K562 (cell line): Measurements from ENCODE around the gene ADM2. TPM values are rescaled to one million over a fixed set of nuclear protein-coding genes. Genes with fewer than 3 reads are reported as not detected.

Experiments
- HNRNPK ChIP-seq: fragments of 200-400 bp; formaldehyde crosslinking; IDR thresholded peaks from one replicate; pipeline ENCODE4 v1.6.1; 2018; ENCODE audit warnings: mild to moderate bottlenecking, low read depth, low read length; ENCODE audit not compliant: poor library complexity, severe bottlenecking
- SRF ChIP-seq, 2 experiments: fragments of 250-450, 450-650 bp in 1 of 2; sonication (Bioruptor Pico) in 1 of 2; sonication (generic) in 1 of 2; formaldehyde crosslinking; IDR thresholded peaks; 2 replicates each; pipeline versions ENCODE4 v1.5.0 to v1.5.1; 2020 to 2022; ENCODE audit warnings: mild to moderate bottlenecking in 1 of 2, missing genetic modification reagents in 1 of 2
- TAF1 ChIP-seq: IDR thresholded peaks from 2 replicates; pipeline ENCODE4 v1.6.1; 2011; ENCODE audit warnings: mild to moderate bottlenecking, low read length, moderate library complexity; ENCODE audit not compliant: insufficient read depth, control insufficient read depth, severe bottlenecking; ENCODE audit errors: extremely low read depth
- ZNF253 ChIP-seq: fragments of 250-450 bp; sonication (Bioruptor Pico); conservative IDR thresholded peaks from 2 replicates; pipeline ENCODE4 v1.6.1; 2021; ENCODE audit warnings: mild to moderate bottlenecking
- ZSCAN32 ChIP-seq: fragments of 450-650 bp; formaldehyde crosslinking; IDR thresholded peaks from 2 replicates; pipeline ENCODE4 v1.4.0; 2020; ENCODE audit warnings: mild to moderate bottlenecking, moderate library complexity
- polyA plus RNA-seq, 8 experiments: library from polyadenylated mRNA; depleted of rRNA in 4 of 8; stranded (reverse) in 5 of 8; unstranded in 3 of 8; fragments of >200 nt; fragmentation: Nextera tagmentation in 2 of 8; fragmentation: Illumina TruSeq in 1 of 8; extraction: Ambion mirVana in 2 of 8; extraction: Trizol in 1 of 8; gene quantifications; 2 replicates each; pipeline versions ENCODE4 v1.2.1 to v1.2.3, GENCODE V29; 2011 to 2014; ENCODE audit warnings: inconsistent platforms in 1 of 8, missing spikeins in 1 of 8
- total RNA-seq, 7 experiments: library from RNA; depleted of rRNA in 6 of 7; stranded (reverse); fragments of >200 nt in 6 of 7; fragmentation: Illumina TruSeq in 2 of 7; extraction: Trizol in 2 of 7; gene quantifications; 2 replicates each; pipeline versions ENCODE4 v1.2.1 to v1.2.3, GENCODE V29; 2011 to 2021; ENCODE audit warnings: low replicate concordance in 1 of 7
- TF ChIP-seq, protein P1 (sequence below): fragments of 450-650 bp; IDR thresholded peaks from 2 replicates; pipeline ENCODE4 v1.6.1; 2016; ENCODE audit warnings: antibody characterized with exemption
- TF ChIP-seq, protein P2 (sequence below): sonication (generic); formaldehyde crosslinking; IDR thresholded peaks from 2 replicates; pipeline ENCODE4 v1.8.1; 2023; ENCODE audit warnings: mild to moderate bottlenecking, missing genetic modification reagents

The ADM2 gene
- total and polyA plus RNA-seq, 9 of the 15 experiments (the other 6 are each of a cell fraction or from before 2014, with no cell fraction given) = 0.11 to 5.1 (median 0.38) TPM

DNA sequence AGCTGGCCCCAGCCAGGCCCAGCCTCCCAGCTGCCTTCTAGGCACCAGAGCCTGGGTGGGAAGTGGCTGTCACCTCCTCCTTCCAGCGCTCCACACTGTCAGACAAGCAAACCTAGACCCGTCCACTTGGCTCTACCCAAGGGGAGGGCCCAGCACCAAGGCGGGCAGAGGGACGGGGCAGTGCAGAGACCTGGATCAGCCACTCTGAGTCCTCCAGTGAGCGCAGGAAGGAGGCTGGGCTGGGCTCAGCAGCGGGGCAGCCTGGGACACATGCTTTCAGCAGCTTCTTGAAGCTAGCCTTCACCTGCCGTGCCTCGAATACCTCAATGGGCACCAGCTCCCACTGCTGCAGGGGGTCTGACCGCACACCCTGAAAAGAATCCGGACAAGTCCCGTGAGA, 25.3 kb upstream of the ADM2 start (continued):
- TF ChIP-seq, protein P1, sequence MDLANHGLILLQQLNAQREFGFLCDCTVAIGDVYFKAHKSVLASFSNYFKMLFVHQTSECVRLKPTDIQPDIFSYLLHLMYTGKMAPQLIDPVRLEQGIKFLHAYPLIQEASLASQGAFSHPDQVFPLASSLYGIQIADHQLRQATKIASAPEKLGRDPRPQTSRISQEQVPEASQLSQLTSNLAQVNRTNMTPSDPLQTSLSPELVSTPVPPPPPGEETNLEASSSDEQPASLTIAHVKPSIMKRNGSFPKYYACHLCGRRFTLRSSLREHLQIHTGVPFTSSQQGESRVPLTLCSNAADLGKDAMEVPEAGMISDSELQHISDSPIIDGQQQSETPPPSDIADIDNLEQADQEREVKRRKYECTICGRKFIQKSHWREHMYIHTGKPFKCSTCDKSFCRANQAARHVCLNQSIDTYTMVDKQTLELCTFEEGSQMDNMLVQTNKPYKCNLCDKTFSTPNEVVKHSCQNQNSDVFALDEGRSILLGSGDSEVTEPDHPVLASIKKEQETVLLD = no peak
- TF ChIP-seq ZSCAN32 (no peak), TAF1 (no peak), SRF (CRISPR knock-in tag; IDR thresholded peaks at IDR 0.05) (no peak), ZNF253 (CRISPR knock-in tag) (no peak), HNRNPK (no peak)
- TF ChIP-seq, protein P2, sequence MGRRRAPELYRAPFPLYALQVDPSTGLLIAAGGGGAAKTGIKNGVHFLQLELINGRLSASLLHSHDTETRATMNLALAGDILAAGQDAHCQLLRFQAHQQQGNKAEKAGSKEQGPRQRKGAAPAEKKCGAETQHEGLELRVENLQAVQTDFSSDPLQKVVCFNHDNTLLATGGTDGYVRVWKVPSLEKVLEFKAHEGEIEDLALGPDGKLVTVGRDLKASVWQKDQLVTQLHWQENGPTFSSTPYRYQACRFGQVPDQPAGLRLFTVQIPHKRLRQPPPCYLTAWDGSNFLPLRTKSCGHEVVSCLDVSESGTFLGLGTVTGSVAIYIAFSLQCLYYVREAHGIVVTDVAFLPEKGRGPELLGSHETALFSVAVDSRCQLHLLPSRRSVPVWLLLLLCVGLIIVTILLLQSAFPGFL (CRISPR knock-in tag) = no peak
- TF ChIP-seq, all 486 proteins: peak for 0
